ENCODE measurements around the gene TRIM58.
A peak's percentile ranks its signal among the peaks of the same experiment; 100 is the strongest.

TRIM58 gene

GRCh38 chr1:247857069-247857984 is at the start of gene TRIM58:
TSS of gene TRIM58 (plus strand) at chr1:247857187. CDS start at chr1:247857247, 60 bp downstream.
- DNase-seq (ENCODE audit: low spot score): peak; percentile 98

GRCh38 chr1:247812637-247813036 is 44.4 kb upstream of the TRIM58 start:
- no peak for DNase-seq (ENCODE audit: low spot score)

- DNase-seq (ENCODE audit: low spot score): no peak
Observed at GRCh38 chr1:247822060-247822459, 34.9 kb upstream of the TRIM58 start.

GRCh38 chr1:247824023-247824422 is 33.0 kb upstream of the TRIM58 start, which contains the start of gene OR14A16:
TSS of gene OR14A16 (minus strand) at chr1:247824119. CDS start at chr1:247815729, 8,390 bp downstream.
- no peak for DNase-seq (ENCODE audit: low spot score)

- no peak for DNase-seq (ENCODE audit: low spot score)
Observed at GRCh38 chr1:247825362-247825761, 31.6 kb upstream of the TRIM58 start.

- no peak for DNase-seq (ENCODE audit: low spot score)
Observed at GRCh38 chr1:247829656-247830055, 27.3 kb upstream of the TRIM58 start.

GRCh38 chr1:247833601-247834000 is 23.4 kb upstream of the TRIM58 start:
- DNase-seq (ENCODE audit: low spot score): peak; percentile 77

- DNase-seq (ENCODE audit: low spot score): no peak
Observed at GRCh38 chr1:247840818-247841217, 16.2 kb upstream of the TRIM58 start.

GRCh38 chr1:247841796-247842195 is 15.2 kb upstream of the TRIM58 start, which contains the start of gene OR11L1:
TSS of gene OR11L1 (minus strand) at chr1:247841896. CDS start at chr1:247841896, 0 bp downstream.
- DNase-seq (ENCODE audit: low spot score): no peak

GRCh38 chr1:247843411-247843810 is 13.6 kb upstream of the TRIM58 start:
- no peak for DNase-seq (ENCODE audit: low spot score)

GRCh38 chr1:247845011-247845692 is 11.8 kb upstream of the TRIM58 start:
- DNase-seq (ENCODE audit: low spot score): no peak

- DNase-seq (ENCODE audit: low spot score): no peak
Observed at GRCh38 chr1:247845693-247846017, 11.3 kb upstream of the TRIM58 start.

- DNase-seq (ENCODE audit: low spot score): no peak
Observed at GRCh38 chr1:247848346-247848745, 8.6 kb upstream of the TRIM58 start.

- DNase-seq (ENCODE audit: low spot score): no peak
Observed at GRCh38 chr1:247849616-247850015, 7.4 kb upstream of the TRIM58 start.

- peak; percentile 98 for DNase-seq (ENCODE audit: low spot score)
Observed at GRCh38 chr1:247854899-247855545, 2.0 kb upstream of the TRIM58 start.

- DNase-seq (ENCODE audit: low spot score): no peak
Observed at GRCh38 chr1:247855911-247856310, 1.1 kb upstream of the TRIM58 start.

- DNase-seq (ENCODE audit: low spot score): peak; percentile 81
Observed at GRCh38 chr1:247857985-247858619, 1.1 kb downstream of the TRIM58 start.

GRCh38 chr1:247862756-247863155 is 5.8 kb downstream of the TRIM58 start:
- DNase-seq (ENCODE audit: low spot score): no peak

GRCh38 chr1:247864644-247865043 is 7.7 kb downstream of the TRIM58 start:
- DNase-seq (ENCODE audit: low spot score): no peak

GRCh38 chr1:247865416-247865815 is 8.4 kb downstream of the TRIM58 start:
- DNase-seq (ENCODE audit: low spot score): no peak

GRCh38 chr1:247883346-247883745 is 26.4 kb downstream of the TRIM58 start:
- DNase-seq (ENCODE audit: low spot score): no peak

- no peak for DNase-seq (ENCODE audit: low spot score)
Observed at GRCh38 chr1:247884797-247885413, 27.9 kb downstream of the TRIM58 start.
